ENCODE data around the gene GRK5.

- no peak for TF ChIP-seq POLR2A (IDR thresholded peaks at IDR 0.05; ENCODE audit: low read depth, low read length)
- TF ChIP-seq TAF1 (IDR thresholded peaks at IDR 0.05; ENCODE audit: borderline replicate concordance, low read depth, low read length), result no peak
- no peak for TF ChIP-seq POLR2AphosphoS5 (IDR thresholded peaks at IDR 0.05; ENCODE audit: low read depth, low read length)
Observed at GRCh38 chr10:119393421-119393820, 186.1 kb downstream of the GRK5 start.

Data from GM12892 (cell line).